Spleen (tissue), 7 donors: Measurements from ENCODE around the gene MALSU1.

Source experiments
- POLR2A ChIP-seq, 3 donors: fragments of 450-650 bp; IDR thresholded peaks; one replicate each; pipeline ENCODE4 v1.5.1; 2017; ENCODE audit warnings: antibody characterized with exemption in 3 of 3, mild to moderate bottlenecking in 1 of 3
- TF ChIP-seq, protein P1 (sequence below), 11 experiments: fragments of 200-600 bp in 7 of 11; fragments of 450-650 bp in 4 of 11; sonication (generic) in 4 of 11; IDR thresholded peaks in 8 of 11; conservative IDR thresholded peaks in 3 of 11; 1 replicate in 7 of 11; 2 replicates in 4 of 11; pipeline versions ENCODE4 v1.4.0 to v1.8.0; 2016 to 2021; ENCODE audit warnings: antibody characterized with exemption in 11 of 11, inconsistent platforms in 4 of 11, mild to moderate bottlenecking in 1 of 11
- donor health status: DM: no; HTN: no; CAD: no; lungs with moderate emphysema.
- donor health status: DM: no; HTN: no; CAD: no.
- donor health status: DM: no; HTN: no; CAD: no.

DNA sequence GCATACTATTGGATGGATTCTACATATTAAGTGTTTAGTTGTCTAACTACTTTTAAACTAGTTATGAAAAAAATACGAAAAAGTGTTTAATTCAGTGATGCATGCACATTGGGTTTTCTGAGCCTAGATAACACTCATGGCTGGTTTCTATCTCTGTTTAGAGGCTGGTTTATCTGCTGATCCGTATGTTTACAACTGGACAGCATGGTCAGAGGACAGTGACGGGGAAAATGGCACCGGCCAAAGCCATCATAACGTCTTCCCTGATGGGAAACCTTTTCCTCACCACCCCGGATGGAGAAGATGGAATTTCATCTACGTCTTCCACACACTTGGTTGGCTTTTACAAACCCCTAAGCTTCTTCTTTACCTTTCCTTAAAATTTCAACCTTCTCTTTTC lies 42.4 kb upstream of the MALSU1 start:
- TF ChIP-seq, protein P1, sequence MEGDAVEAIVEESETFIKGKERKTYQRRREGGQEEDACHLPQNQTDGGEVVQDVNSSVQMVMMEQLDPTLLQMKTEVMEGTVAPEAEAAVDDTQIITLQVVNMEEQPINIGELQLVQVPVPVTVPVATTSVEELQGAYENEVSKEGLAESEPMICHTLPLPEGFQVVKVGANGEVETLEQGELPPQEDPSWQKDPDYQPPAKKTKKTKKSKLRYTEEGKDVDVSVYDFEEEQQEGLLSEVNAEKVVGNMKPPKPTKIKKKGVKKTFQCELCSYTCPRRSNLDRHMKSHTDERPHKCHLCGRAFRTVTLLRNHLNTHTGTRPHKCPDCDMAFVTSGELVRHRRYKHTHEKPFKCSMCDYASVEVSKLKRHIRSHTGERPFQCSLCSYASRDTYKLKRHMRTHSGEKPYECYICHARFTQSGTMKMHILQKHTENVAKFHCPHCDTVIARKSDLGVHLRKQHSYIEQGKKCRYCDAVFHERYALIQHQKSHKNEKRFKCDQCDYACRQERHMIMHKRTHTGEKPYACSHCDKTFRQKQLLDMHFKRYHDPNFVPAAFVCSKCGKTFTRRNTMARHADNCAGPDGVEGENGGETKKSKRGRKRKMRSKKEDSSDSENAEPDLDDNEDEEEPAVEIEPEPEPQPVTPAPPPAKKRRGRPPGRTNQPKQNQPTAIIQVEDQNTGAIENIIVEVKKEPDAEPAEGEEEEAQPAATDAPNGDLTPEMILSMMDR (IDR thresholded peaks at IDR 0.05 in 8 of 11, conservative IDR thresholded peaks at IDR 0.05 in 3 of 11): no peak
- no peak for TF ChIP-seq POLR2A (IDR thresholded peaks at IDR 0.05)
